Endothelial cell of umbilical vein (primary cell): ENCODE measurements around the gene C2. TPM values are rescaled to one million over a fixed set of nuclear protein-coding genes. Genes with fewer than 3 reads are reported as not detected.

Experiments used
- BruUV-seq: library from RNA; stranded (reverse); fragments of 400-500 nt; replicated peaks from 2 replicates; lab custom pipeline; 2021; lab: Mats Ljungman, UMichigan
- CTCF ChIA-PET: fragments of 300-600, 350-600 bp; sonication (Branson Sonifier 250); formaldehyde crosslinking; loops from one replicate; lab custom pipeline; 2021; ENCODE audit warnings: antibody characterized with exemption, inconsistent platforms; lab: Charles Lee
- POLR2A ChIA-PET: fragments of 300-600, 350-600 bp; sonication (Branson Sonifier 250); formaldehyde crosslinking; loops from one replicate; lab custom pipeline; 2021; ENCODE audit warnings: antibody characterized with exemption, inconsistent platforms; lab: Charles Lee
- DNase-seq: peaks from one replicate; pipeline ENCODE4 v3.0.0-alpha.2; 2011; ENCODE audit warnings: low read depth, low spot score
- FAIRE-seq: peaks from 2 replicates; lab custom pipeline; 2011; peaks lifted over from hg19 to GRCh38; lab: Jason Lieb, UNC
- H2AFZ ChIP-seq: 2 replicates; pipeline ENCODE4 v1.6.0; 2012; ENCODE audit warnings: low read depth, low read length, control low read depth, inconsistent platforms
- H3K27ac ChIP-seq: 2 replicates; pipeline ENCODE4 v1.5.1; 2011; ENCODE audit warnings: low read depth, mild to moderate bottlenecking, control low read depth, low read length, moderate library complexity; ENCODE audit not compliant: insufficient read depth
- H3K27me3 ChIP-seq, 2 experiments: 2 replicates each; pipeline versions ENCODE4 v1.6.0 to v1.6.1; 2011; ENCODE audit warnings: low read length in 2 of 2, mixed read lengths in 1 of 2; ENCODE audit not compliant: control insufficient read depth in 2 of 2, insufficient read depth in 2 of 2
- H3K36me3 ChIP-seq, 2 experiments: 2 replicates in 1 of 2; 3 replicates in 1 of 2; pipeline ENCODE4 v1.5.1; 2011; ENCODE audit warnings: low read length in 2 of 2, mild to moderate bottlenecking in 1 of 2, moderate library complexity in 1 of 2; ENCODE audit not compliant: control insufficient read depth in 2 of 2, insufficient read depth in 2 of 2; ENCODE audit errors: extremely low read depth in 1 of 2
- H3K4me1 ChIP-seq: 3 replicates; pipeline ENCODE4 v1.5.1; 2011; ENCODE audit warnings: mild to moderate bottlenecking, low read length; ENCODE audit not compliant: control insufficient read depth, insufficient read depth; ENCODE audit errors: extremely low read depth
- H3K4me2 ChIP-seq: 2 replicates; pipeline ENCODE4 v1.6.1; 2011; ENCODE audit warnings: low read length, control low read depth, mixed read lengths; ENCODE audit not compliant: insufficient read depth
- H3K4me3 ChIP-seq, 3 experiments: fragments of 200-600 bp in 1 of 3; sonication (generic), shearing (Covaris generic) in 1 of 3; replicated peaks in 1 of 3; 2 replicates each; pipeline ENCODE4 v1.5.1; 2011 to 2016; ENCODE audit warnings: control low read depth in 3 of 3, low read length in 3 of 3, mild to moderate bottlenecking in 2 of 3, inconsistent platforms in 1 of 3, low read depth in 1 of 3, moderate library complexity in 1 of 3; ENCODE audit not compliant: insufficient read depth in 1 of 3
- H3K79me2 ChIP-seq: 2 replicates; pipeline ENCODE4 v1.6.0; 2012; ENCODE audit warnings: low read length, inconsistent platforms; ENCODE audit not compliant: control insufficient read depth, insufficient read depth
- H3K9ac ChIP-seq: replicated peaks from 2 replicates; pipeline ENCODE3; 2011; ENCODE audit warnings: low read length, control low read depth; ENCODE audit not compliant: insufficient read depth; ENCODE audit errors: extremely low read depth
- H3K9me1 ChIP-seq: replicated peaks from 3 replicates; pipeline ENCODE4 v1.6.0; 2011; ENCODE audit warnings: mild to moderate bottlenecking, low read length; ENCODE audit not compliant: control insufficient read depth, insufficient read depth; ENCODE audit errors: extremely low read depth
- H3K9me3 ChIP-seq: replicated peaks from 2 replicates; pipeline ENCODE4 v1.5.1; 2012; ENCODE audit warnings: low read length, inconsistent platforms; ENCODE audit not compliant: control insufficient read depth, insufficient read depth
- H4K20me1 ChIP-seq: replicated peaks from 2 replicates; pipeline ENCODE3; 2011; ENCODE audit warnings: mild to moderate bottlenecking, low read length; ENCODE audit not compliant: control insufficient read depth, insufficient read depth; ENCODE audit errors: extremely low read depth
- CTCF ChIP-seq, 2 donors: IDR thresholded peaks; 1 replicate in 1 of 2; 2 replicates in 1 of 2; pipeline ENCODE4 v1.5.1; 2011; ENCODE audit warnings: low read length in 2 of 2, mild to moderate bottlenecking in 2 of 2, moderate library complexity in 2 of 2, control low read depth in 1 of 2, inconsistent platforms in 1 of 2, low read depth in 1 of 2; ENCODE audit not compliant: insufficient read depth in 1 of 2; ENCODE audit errors: extremely low read depth in 1 of 2
- EZH2 ChIP-seq: IDR thresholded peaks from 2 replicates; pipeline ENCODE4 v1.6.1; 2012; ENCODE audit warnings: borderline replicate concordance, low read depth, mild to moderate bottlenecking, moderate library complexity, low read length, inconsistent platforms; ENCODE audit not compliant: severe bottlenecking
- FOS ChIP-seq: IDR thresholded peaks from 2 replicates; pipeline ENCODE4 v1.6.1; 2011; ENCODE audit warnings: mild to moderate bottlenecking, low read length, moderate library complexity, borderline replicate concordance; ENCODE audit not compliant: insufficient read depth
- GATA2 ChIP-seq: IDR thresholded peaks from 2 replicates; pipeline ENCODE4 v1.7.0; 2011; ENCODE audit warnings: low read depth, mild to moderate bottlenecking, moderate library complexity, mixed read lengths, low read length; ENCODE audit not compliant: insufficient read length, insufficient read depth
- JUN ChIP-seq: IDR thresholded peaks from 2 replicates; pipeline ENCODE4 v1.6.1; 2011; ENCODE audit warnings: borderline replicate concordance, low read depth; ENCODE audit not compliant: insufficient read length, insufficient read depth
- MAX ChIP-seq: IDR thresholded peaks from 2 replicates; pipeline ENCODE4 v1.6.1; 2011; ENCODE audit not compliant: insufficient read depth, insufficient read length
- MYC ChIP-seq: IDR thresholded peaks from one replicate; pipeline ENCODE4 v1.6.1; 2011; ENCODE audit warnings: mild to moderate bottlenecking, low read depth, low read length
- POLR2A ChIP-seq: IDR thresholded peaks from 2 replicates; pipeline ENCODE4 v1.6.1; 2012; ENCODE audit warnings: low read depth, mild to moderate bottlenecking, control low read depth, low read length
- POLR2AphosphoS5 ChIP-seq: IDR thresholded peaks from 2 replicates; pipeline ENCODE4 v1.6.1; 2012; ENCODE audit warnings: low read depth, mild to moderate bottlenecking, control low read depth, low read length, moderate library complexity; ENCODE audit not compliant: insufficient read depth
- dilution Hi-C: fragments of 300-500 bp; cut with MboI; formaldehyde crosslinking; loops from one replicate; pipeline ENCODE4 v1.15.0; 2019; ENCODE audit warnings: low sequenced_read_pairs; ENCODE audit not compliant: extremely low pct_ligation_motif_present
- intact Hi-C: fragments of 100-400 bp; cut with micrococcal nuclease; formaldehyde crosslinking; loops from one replicate; pipeline ENCODE4 v1.10.0; 2022
- polyA plus RNA-seq, 4 experiments: library from polyadenylated mRNA; depleted of rRNA in 3 of 4; stranded (reverse) in 3 of 4; unstranded in 1 of 4; fragments of >200 nt; gene quantifications; 2 replicates each; pipeline versions ENCODE4 v1.2.1 to v1.2.3, GENCODE V29; 2011 to 2012; ENCODE audit warnings: missing spikeins in 1 of 4
- total RNA-seq: library from RNA; stranded (reverse); gene quantifications from 2 replicates; pipeline ENCODE4 v1.2.3, GENCODE V29; 2021

Gene C2
- total and polyA plus RNA-seq, 2 donors (not counting 3 experiments of a cell fraction or from before 2014, with no cell fraction given) = 0.60 TPM; not detected in 1

- no peak overlapping the region for H3K27ac ChIP-seq
- H3K36me3 ChIP-seq = no peaks in the 10 kb centered on the region
- H3K9me3 ChIP-seq = no peaks in the 10 kb centered on the region
- ChIA-PET POLR2A (no interaction called here), CTCF (no interaction called here)
- no peaks in the 10 kb centered on the region for H3K4me1 ChIP-seq
- no peaks in the 10 kb centered on the region for H4K20me1 ChIP-seq
- H3K9me1 ChIP-seq = no peaks in the 10 kb centered on the region
- peaks cover 9 to 13% of the 10 kb centered on the region in 2 experiments for H3K27me3 ChIP-seq
- BruUV-seq = no TSS peak
- no peak for DNase-seq
- H2AFZ ChIP-seq = no peak overlapping the region
- H3K9ac ChIP-seq = no peak overlapping the region
- no peak for FAIRE-seq
- intact Hi-C loops = no loop called here
- H3K4me2 ChIP-seq = no peak overlapping the region
- H3K4me3 ChIP-seq = no peak overlapping the region
- H3K79me2 ChIP-seq = no peaks in the 10 kb centered on the region
- dilution Hi-C loops = no loop called here
- TF ChIP-seq JUN = no peak
- TF ChIP-seq POLR2A = no peak
- no peak for TF ChIP-seq POLR2AphosphoS5
- TF ChIP-seq MYC = no peak
- no peak for TF ChIP-seq FOS
- no peak for TF ChIP-seq EZH2
- no peak for TF ChIP-seq CTCF (IDR thresholded peaks at IDR 0.05; ENCODE audit: extremely low read depth in 1 of 2, insufficient read depth in 1 of 2, low read depth in 1 of 2, low read length in 2 of 2)
- TF ChIP-seq MAX = no peak
- TF ChIP-seq GATA2 = no peak
Measured at GRCh38 chr6:31928672-31928939, 1.1 kb downstream of the C2 start.
